ENCODE measurements around the gene GLI3.

GLI3 gene

DNA sequence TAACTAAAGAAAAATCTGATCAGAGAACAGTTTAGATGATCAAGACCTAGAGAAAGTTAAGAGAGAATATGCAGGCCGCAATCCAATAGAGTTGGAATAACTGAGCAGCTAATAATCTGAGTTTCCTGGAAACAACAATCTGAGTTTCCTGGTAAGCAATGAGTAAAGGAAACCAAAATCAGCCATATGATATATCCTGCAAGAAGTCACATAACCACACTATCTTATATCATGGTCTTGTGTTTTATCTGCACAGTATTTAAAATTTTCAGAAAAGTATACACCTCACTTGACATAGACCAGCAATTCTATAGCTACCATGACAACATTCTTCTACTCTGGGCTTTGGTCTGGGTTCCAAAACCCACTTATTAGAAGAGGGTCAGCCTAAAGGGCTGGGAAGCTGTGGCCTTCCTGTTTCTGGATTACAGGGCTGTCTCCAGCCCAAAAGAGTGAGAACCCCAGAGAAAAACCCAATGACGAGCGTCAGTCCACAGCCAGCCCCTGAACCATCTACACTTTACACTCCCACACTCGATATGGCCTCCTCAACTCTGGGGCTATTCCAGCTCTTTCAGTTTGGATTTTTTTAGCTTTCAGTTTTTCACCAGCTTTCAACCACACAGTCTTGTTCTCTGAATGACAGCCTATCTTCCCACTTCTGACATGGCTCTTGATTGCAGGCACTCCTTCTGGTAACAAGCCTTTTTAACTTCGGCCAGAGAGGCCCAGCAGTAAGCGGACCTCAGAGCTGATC is 110.4 kb downstream of the GLI3 start:
- TF ChIP-seq, protein P1, sequence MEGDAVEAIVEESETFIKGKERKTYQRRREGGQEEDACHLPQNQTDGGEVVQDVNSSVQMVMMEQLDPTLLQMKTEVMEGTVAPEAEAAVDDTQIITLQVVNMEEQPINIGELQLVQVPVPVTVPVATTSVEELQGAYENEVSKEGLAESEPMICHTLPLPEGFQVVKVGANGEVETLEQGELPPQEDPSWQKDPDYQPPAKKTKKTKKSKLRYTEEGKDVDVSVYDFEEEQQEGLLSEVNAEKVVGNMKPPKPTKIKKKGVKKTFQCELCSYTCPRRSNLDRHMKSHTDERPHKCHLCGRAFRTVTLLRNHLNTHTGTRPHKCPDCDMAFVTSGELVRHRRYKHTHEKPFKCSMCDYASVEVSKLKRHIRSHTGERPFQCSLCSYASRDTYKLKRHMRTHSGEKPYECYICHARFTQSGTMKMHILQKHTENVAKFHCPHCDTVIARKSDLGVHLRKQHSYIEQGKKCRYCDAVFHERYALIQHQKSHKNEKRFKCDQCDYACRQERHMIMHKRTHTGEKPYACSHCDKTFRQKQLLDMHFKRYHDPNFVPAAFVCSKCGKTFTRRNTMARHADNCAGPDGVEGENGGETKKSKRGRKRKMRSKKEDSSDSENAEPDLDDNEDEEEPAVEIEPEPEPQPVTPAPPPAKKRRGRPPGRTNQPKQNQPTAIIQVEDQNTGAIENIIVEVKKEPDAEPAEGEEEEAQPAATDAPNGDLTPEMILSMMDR (conservative IDR thresholded peaks at IDR 0.05; ENCODE audit: low read length) = no peak
- H3K4me3 ChIP-seq (ENCODE audit: low read length) = no peak overlapping the region
- DNase-seq (ENCODE audit: low read depth) = no peak

DNA sequence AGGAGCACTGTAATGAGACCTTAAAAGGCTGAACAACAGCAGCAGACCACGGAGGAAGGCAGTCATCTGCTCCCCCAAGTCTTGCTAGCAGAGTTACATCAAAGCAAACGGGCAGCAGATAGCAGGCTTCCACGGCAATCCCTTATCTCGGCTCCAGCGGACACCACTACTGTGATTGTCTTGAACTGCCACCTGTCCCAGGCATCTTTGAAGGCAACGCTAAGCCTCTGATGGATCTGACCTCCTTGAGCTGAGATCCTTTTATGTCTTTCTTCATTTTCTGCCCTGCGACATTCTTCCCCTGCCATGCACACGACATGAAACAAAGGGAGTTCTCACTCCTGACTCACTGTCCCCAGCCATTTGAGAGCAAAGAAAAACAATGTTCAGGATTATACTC is 111.7 kb downstream of the GLI3 start:
- H3K4me3 ChIP-seq (ENCODE audit: low read length) = no peak overlapping the region
- TF ChIP-seq, protein P1 (conservative IDR thresholded peaks at IDR 0.05; ENCODE audit: low read length) = no peak
- no peak for DNase-seq (ENCODE audit: low read depth)

- TF ChIP-seq, protein P1 (conservative IDR thresholded peaks at IDR 0.05; ENCODE audit: low read length) = no peak
- DNase-seq (ENCODE audit: low read depth) = no peak
- no peak overlapping the region for H3K4me3 ChIP-seq (ENCODE audit: low read length)
These were observed 113.3 kb downstream of the GLI3 start for GRCh38 chr7:42123716-42124115.

DNA sequence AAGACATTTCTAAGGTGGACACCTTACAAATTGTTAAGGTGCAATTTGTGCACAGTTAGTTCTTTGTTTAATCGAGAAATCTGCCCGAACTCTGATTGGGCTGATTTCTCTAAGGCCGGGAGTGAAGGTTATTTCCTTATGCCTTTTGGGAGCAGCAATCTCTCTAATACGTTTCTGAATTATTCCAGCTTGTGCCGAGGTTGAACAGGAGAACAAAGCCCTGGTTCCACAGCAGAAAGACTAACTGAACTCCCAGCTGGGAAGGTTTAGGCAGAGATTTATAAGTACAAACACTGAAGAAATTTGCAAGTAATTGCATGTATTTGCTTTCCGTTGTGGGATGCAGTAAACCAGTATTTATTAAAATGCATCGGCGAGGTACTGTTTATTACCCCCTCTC is 116.8 kb downstream of the GLI3 start:
- no peak for DNase-seq (ENCODE audit: low read depth)
- TF ChIP-seq, protein P1 (conservative IDR thresholded peaks at IDR 0.05; ENCODE audit: low read length) = no peak
- no peak overlapping the region for H3K4me3 ChIP-seq (ENCODE audit: low read length)

- TF ChIP-seq, protein P1 (conservative IDR thresholded peaks at IDR 0.05; ENCODE audit: low read length) = no peak
- H3K4me3 ChIP-seq (ENCODE audit: low read length) = no peak overlapping the region
- no peak for DNase-seq (ENCODE audit: low read depth)
These were observed 119.8 kb downstream of the GLI3 start for GRCh38 chr7:42117201-42117600.

GRCh38 chr7:42115795-42116194 is 121.2 kb downstream of the GLI3 start:
- TF ChIP-seq, protein P1 (conservative IDR thresholded peaks at IDR 0.05; ENCODE audit: low read length) = no peak; the same call in 1 of the 2 replicates

DNA sequence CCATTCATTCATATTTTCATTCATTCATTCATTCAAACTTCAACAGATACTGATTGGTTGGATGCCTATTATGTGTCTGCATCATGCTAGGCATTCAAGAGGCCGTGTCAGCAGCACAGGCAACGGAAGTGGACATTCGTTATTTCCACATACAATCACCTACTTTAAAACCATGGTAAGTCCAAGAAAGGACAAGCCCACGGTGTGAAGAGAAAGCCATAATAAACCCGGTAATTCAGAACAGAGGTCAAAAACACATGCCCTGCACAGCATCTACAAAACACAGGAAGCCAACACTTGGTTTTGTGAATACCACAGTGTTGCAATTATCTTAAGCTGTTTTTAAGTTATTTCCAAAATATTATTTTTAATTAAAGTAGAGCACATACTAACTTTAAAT is 126.7 kb downstream of the GLI3 start:
- DNase-seq (ENCODE audit: low read depth) = no peak
- TF ChIP-seq, protein P1 (conservative IDR thresholded peaks at IDR 0.05; ENCODE audit: low read length) = no peak
- H3K4me3 ChIP-seq (ENCODE audit: low read length) = no peak overlapping the region

More at GRCh38 chr7:42115795-42116194, 121.2 kb downstream of the GLI3 start:
- DNase-seq (ENCODE audit: low read depth) = no peak
- no peak overlapping the region for H3K4me3 ChIP-seq (ENCODE audit: low read length)
